ENCODE measurements around the gene ROR2. TPM values are rescaled to one million over a fixed set of nuclear protein-coding genes. Genes with fewer than 3 reads are reported as not detected.

Gene ROR2
- total RNA-seq, 1 donor from 2014 or later: 14.9 TPM

GRCh38 chr9:91783876-91784672, 166.0 kb downstream of the ROR2 start:
- TF ChIP-seq, protein P1, sequence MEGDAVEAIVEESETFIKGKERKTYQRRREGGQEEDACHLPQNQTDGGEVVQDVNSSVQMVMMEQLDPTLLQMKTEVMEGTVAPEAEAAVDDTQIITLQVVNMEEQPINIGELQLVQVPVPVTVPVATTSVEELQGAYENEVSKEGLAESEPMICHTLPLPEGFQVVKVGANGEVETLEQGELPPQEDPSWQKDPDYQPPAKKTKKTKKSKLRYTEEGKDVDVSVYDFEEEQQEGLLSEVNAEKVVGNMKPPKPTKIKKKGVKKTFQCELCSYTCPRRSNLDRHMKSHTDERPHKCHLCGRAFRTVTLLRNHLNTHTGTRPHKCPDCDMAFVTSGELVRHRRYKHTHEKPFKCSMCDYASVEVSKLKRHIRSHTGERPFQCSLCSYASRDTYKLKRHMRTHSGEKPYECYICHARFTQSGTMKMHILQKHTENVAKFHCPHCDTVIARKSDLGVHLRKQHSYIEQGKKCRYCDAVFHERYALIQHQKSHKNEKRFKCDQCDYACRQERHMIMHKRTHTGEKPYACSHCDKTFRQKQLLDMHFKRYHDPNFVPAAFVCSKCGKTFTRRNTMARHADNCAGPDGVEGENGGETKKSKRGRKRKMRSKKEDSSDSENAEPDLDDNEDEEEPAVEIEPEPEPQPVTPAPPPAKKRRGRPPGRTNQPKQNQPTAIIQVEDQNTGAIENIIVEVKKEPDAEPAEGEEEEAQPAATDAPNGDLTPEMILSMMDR (conservative IDR thresholded peaks at IDR 0.05): no peak
- no peak for DNase-seq (ENCODE audit: low read depth, low spot score)
- Mint-ChIP-seq H3K4me1 (peaks cover 43% of the 10 kb centered on the region), H3K27ac (ENCODE audit: unreplicated experiment) (no peak overlapping the region), H3K9me3 (peaks cover 5% of the 10 kb centered on the region), H3K4me3 (no peak overlapping the region), H3K27me3 (ENCODE audit: low read depth) (no peaks in the 10 kb centered on the region), H3K36me3 (ENCODE audit: low read depth) (peaks cover 11% of the 10 kb centered on the region)

DNA sequence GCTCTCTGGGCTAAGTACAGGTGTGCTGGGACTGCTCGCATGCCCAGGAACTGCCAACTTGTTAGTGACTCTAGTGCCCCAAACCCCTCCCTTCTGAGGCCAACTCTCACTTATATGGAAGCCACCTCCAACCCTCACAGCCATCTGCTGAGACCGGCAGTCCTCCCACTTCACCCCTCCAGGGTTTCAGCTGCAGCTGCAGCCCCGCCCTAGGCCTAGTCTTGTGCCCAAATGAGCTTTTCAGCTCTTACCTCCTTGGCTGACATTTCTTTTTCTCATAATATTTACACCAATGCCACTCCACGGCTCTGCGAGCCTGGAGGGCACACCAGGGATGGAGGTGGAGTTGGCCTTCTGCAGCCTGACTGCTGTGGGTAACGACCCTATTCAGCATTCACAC, 166.6 kb downstream of the ROR2 start:
- H3K36me3 Mint-ChIP-seq (ENCODE audit: low read depth): peaks cover 11% of the 10 kb centered on the region
- no peak for DNase-seq (ENCODE audit: low read depth, low spot score)
- H3K27ac Mint-ChIP-seq (ENCODE audit: unreplicated experiment): no peak overlapping the region
- no peaks in the 10 kb centered on the region for H3K27me3 Mint-ChIP-seq (ENCODE audit: low read depth)
- TF ChIP-seq, protein P1 (conservative IDR thresholded peaks at IDR 0.05): no peak
- peaks cover 5% of the 10 kb centered on the region for H3K9me3 Mint-ChIP-seq
- peaks cover 43% of the 10 kb centered on the region for H3K4me1 Mint-ChIP-seq
- H3K4me3 Mint-ChIP-seq: no peak overlapping the region

- peaks cover 43% of the 10 kb centered on the region for H3K4me1 Mint-ChIP-seq
- H3K9me3 Mint-ChIP-seq: no peaks in the 10 kb centered on the region
- H3K4me3 Mint-ChIP-seq: peak overlapping the region; percentile 10
- peaks cover 7% of the 10 kb centered on the region for H3K36me3 Mint-ChIP-seq (ENCODE audit: low read depth)
- TF ChIP-seq, protein P1 (conservative IDR thresholded peaks at IDR 0.05): no peak
- DNase-seq (ENCODE audit: low read depth, low spot score): no peak
- no peaks in the 10 kb centered on the region for H3K27me3 Mint-ChIP-seq (ENCODE audit: low read depth)
- H3K27ac Mint-ChIP-seq (ENCODE audit: unreplicated experiment): peak overlapping the region; percentile 75
These were observed 167.3 kb downstream of the ROR2 start for GRCh38 chr9:91782708-91783214.

DNA sequence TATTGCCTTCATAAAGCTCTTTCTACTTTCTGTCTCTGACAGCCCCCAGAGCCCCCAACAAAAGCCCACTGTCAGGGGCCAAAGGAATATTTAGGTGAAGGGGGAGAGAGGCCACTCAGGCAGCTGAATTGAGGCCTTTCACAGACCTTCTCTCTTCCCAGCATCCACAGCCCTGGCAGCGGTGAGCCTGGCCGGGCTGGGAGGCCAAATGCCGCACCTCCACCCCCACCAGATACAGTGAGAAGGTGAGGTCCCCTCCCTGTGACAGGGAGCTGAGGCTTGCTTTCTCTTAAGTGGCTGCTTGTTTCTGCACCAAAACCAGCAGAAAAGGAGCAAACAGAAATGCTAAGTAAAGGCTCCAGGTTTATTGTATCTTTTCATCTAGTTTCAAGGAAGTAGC, 168.1 kb downstream of the ROR2 start:
- Mint-ChIP-seq H3K36me3 (ENCODE audit: low read depth) (peaks cover 6% of the 10 kb centered on the region), H3K4me1 (peaks cover 41% of the 10 kb centered on the region), H3K4me3 (peak overlapping the region; percentile 41), H3K27me3 (ENCODE audit: low read depth) (no peaks in the 10 kb centered on the region), H3K9me3 (no peaks in the 10 kb centered on the region), H3K27ac (ENCODE audit: unreplicated experiment) (no peak overlapping the region)
- TF ChIP-seq, protein P1 (conservative IDR thresholded peaks at IDR 0.05): no peak
- DNase-seq (ENCODE audit: low read depth, low spot score): no peak

GRCh38 chr9:91781116-91781515, 168.9 kb downstream of the ROR2 start:
- no peaks in the 10 kb centered on the region for H3K27me3 Mint-ChIP-seq (ENCODE audit: low read depth)
- peaks cover 36% of the 10 kb centered on the region for H3K4me1 Mint-ChIP-seq
- no peak for DNase-seq (ENCODE audit: low read depth, low spot score)
- peak overlapping the region; percentile 9 for H3K27ac Mint-ChIP-seq (ENCODE audit: unreplicated experiment)
- TF ChIP-seq, protein P1 (conservative IDR thresholded peaks at IDR 0.05): no peak
- no peaks in the 10 kb centered on the region for H3K9me3 Mint-ChIP-seq
- no peak overlapping the region for H3K4me3 Mint-ChIP-seq
- peaks cover 3% of the 10 kb centered on the region for H3K36me3 Mint-ChIP-seq (ENCODE audit: low read depth)

Measured in neural crest cell (in vitro differentiated cells).